Choroid plexus epithelial cell (primary cell): ENCODE data around the gene FILIP1L.
A peak's percentile ranks its signal among the peaks of the same experiment; 100 is the strongest.

Experiments used
- DNase-seq: peaks from one replicate; pipeline ENCODE4 v3.0.0-alpha.2; 2010; ENCODE audit warnings: low read depth
- H3K4me3 ChIP-seq: 2 replicates; pipeline ENCODE4 v1.5.1; 2011; ENCODE audit warnings: low read depth, mild to moderate bottlenecking, control low read depth, low read length, moderate library complexity
- TF ChIP-seq, protein P1 (sequence below): conservative IDR thresholded peaks from 2 replicates; pipeline ENCODE4 v1.5.1; 2011; ENCODE audit warnings: low read depth, mild to moderate bottlenecking, control low read depth, inconsistent platforms, low read length, moderate library complexity

The FILIP1L gene

GRCh38 chr3:100084100-100084806, 30.0 kb downstream of the FILIP1L start:
- DNase-seq = no peak
- TF ChIP-seq, protein P1, sequence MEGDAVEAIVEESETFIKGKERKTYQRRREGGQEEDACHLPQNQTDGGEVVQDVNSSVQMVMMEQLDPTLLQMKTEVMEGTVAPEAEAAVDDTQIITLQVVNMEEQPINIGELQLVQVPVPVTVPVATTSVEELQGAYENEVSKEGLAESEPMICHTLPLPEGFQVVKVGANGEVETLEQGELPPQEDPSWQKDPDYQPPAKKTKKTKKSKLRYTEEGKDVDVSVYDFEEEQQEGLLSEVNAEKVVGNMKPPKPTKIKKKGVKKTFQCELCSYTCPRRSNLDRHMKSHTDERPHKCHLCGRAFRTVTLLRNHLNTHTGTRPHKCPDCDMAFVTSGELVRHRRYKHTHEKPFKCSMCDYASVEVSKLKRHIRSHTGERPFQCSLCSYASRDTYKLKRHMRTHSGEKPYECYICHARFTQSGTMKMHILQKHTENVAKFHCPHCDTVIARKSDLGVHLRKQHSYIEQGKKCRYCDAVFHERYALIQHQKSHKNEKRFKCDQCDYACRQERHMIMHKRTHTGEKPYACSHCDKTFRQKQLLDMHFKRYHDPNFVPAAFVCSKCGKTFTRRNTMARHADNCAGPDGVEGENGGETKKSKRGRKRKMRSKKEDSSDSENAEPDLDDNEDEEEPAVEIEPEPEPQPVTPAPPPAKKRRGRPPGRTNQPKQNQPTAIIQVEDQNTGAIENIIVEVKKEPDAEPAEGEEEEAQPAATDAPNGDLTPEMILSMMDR = no peak
- H3K4me3 ChIP-seq = no peak overlapping the region

GRCh38 chr3:100083209-100083608, 31.1 kb downstream of the FILIP1L start:
- TF ChIP-seq, protein P1 = no peak
- no peak for DNase-seq

GRCh38 chr3:100082714-100083113, 31.6 kb downstream of the FILIP1L start:
- DNase-seq = peak; percentile 69
- H3K4me3 ChIP-seq = no peak overlapping the region
- TF ChIP-seq, protein P1 = no peak

More at GRCh38 chr3:100083209-100083608, 31.1 kb downstream of the FILIP1L start:
- H3K4me3 ChIP-seq = no peak overlapping the region

DNA sequence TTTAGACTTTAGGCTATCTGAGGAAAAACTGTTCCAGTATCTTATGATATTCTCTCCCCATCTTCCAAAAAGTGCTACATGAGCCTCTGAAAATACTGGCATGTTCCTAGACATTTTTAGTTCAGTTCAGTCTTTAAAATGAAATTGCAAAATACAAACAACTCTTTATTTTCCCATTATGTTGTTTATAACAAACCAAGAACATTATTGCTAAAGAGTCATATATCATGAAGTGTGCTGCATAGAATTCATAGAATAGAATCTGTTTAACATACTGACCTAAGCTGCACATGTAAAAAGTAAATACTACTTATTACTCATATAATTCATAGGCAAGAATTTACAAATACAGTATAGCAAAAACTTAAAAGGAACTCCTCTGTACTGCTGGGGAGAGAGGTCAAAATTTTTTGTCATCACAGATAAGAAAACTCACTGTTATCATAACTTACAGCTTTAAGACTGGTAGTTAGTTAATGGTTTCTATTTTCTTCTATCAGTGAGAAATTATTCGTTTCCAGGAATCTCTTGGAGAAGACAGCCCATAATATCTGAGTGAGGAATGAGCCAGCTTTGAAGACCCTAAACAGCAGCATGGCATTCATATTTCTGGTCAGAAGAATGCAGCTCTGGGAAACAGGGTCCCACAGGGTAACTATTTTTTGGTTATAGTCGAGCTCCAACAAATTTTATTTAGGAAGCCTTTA, 32.2 kb downstream of the FILIP1L start:
- no peak for DNase-seq
- no peak overlapping the region for H3K4me3 ChIP-seq
- TF ChIP-seq, protein P1 = no peak

GRCh38 chr3:100081311-100081710, 33.0 kb downstream of the FILIP1L start:
- TF ChIP-seq, protein P1 = no peak
- no peak for DNase-seq
- H3K4me3 ChIP-seq = no peak overlapping the region

- TF ChIP-seq, protein P1 = no peak
- no peak for DNase-seq
Measured at GRCh38 chr3:100080573-100080972, 33.7 kb downstream of the FILIP1L start.

More at GRCh38 chr3:100080573-100080972, 33.7 kb downstream of the FILIP1L start:
- H3K4me3 ChIP-seq = no peak overlapping the region
